A673 (cell line): ENCODE results near the gene ASB3. TPM values are rescaled to one million over a fixed set of nuclear protein-coding genes. Genes with fewer than 3 reads are reported as not detected.

ENCODE experiments used
- BruUV-seq: library from RNA; stranded (reverse); fragments of 400-500 nt; replicated peaks from 2 replicates; lab custom pipeline; 2021; lab: Mats Ljungman, UMichigan
- CTCF ChIA-PET: fragments of 300-600 bp; sonication (Branson Sonifier 250); formaldehyde crosslinking; loops from one replicate; lab custom pipeline; 2022; ENCODE audit warnings: antibody characterized with exemption; lab: Charles Lee
- POLR2A ChIA-PET: fragments of 300-600 bp; sonication (Branson Sonifier 250); formaldehyde crosslinking; loops from one replicate; lab custom pipeline; 2022; ENCODE audit warnings: antibody characterized with exemption; ENCODE audit not compliant: low non-redundant PET; lab: Charles Lee
- DNase-seq: peaks from one replicate; pipeline ENCODE4 v3.0.0-alpha.2; 2015; ENCODE audit warnings: low spot score
- H3K27ac ChIP-seq: fragments of 200-600 bp; sonication (generic); 2 replicates; pipeline ENCODE4 v1.5.1; 2016; ENCODE audit warnings: mixed run types, low read depth, mild to moderate bottlenecking, mixed read lengths, antibody characterized with exemption, low read length; ENCODE audit not compliant: poor library complexity, severe bottlenecking
- H3K27me3 ChIP-seq: fragments of 200-600 bp; sonication (generic); replicated peaks from 2 replicates; pipeline ENCODE4 v1.6.1; 2017; ENCODE audit warnings: mixed run types, low read depth, mild to moderate bottlenecking, mixed read lengths, antibody characterized with exemption, low read length; ENCODE audit not compliant: insufficient read depth, poor library complexity
- H3K36me3 ChIP-seq: fragments of 200-600 bp; sonication (generic); 2 replicates; pipeline ENCODE4 v1.6.1; 2016; ENCODE audit warnings: mixed run types, mild to moderate bottlenecking, mixed read lengths, antibody characterized with exemption, low read length; ENCODE audit not compliant: insufficient read depth, poor library complexity, severe bottlenecking
- H3K4me1 ChIP-seq: fragments of 200-600 bp; sonication (generic); 2 replicates; pipeline ENCODE4 v1.6.1; 2017; ENCODE audit warnings: mixed run types, mild to moderate bottlenecking, mixed read lengths, antibody characterized with exemption, low read length; ENCODE audit not compliant: insufficient read depth, poor library complexity, severe bottlenecking
- H3K4me3 ChIP-seq: fragments of 200-600 bp; sonication (generic); 2 replicates; pipeline ENCODE4 v1.5.1; 2016; ENCODE audit warnings: low read depth, mixed run types, mild to moderate bottlenecking, mixed read lengths, low read length; ENCODE audit not compliant: poor library complexity, severe bottlenecking
- H3K9me3 ChIP-seq: fragments of 200-600 bp; sonication (generic); 2 replicates; pipeline ENCODE4 v1.6.1; 2016; ENCODE audit warnings: mixed run types, low read depth, mild to moderate bottlenecking, mixed read lengths, antibody characterized with exemption, low read length; ENCODE audit not compliant: poor library complexity, severe bottlenecking
- CTCF ChIP-seq: fragments of 300-800, 200-600 bp; sonication (generic); conservative IDR thresholded peaks from 2 replicates; pipeline ENCODE4 v1.5.1; 2017; ENCODE audit warnings: low read depth, mild to moderate bottlenecking, antibody characterized with exemption, low read length, moderate library complexity, mixed read lengths
- EZH2 ChIP-seq: fragments of 200-600 bp; sonication (generic); IDR thresholded peaks from 2 replicates; pipeline ENCODE4 v1.6.1; 2017; ENCODE audit warnings: borderline replicate concordance, low read depth, mild to moderate bottlenecking, mixed read lengths, antibody characterized with exemption, low read length; ENCODE audit not compliant: poor library complexity, severe bottlenecking
- intact Hi-C: fragments of 100-400 bp; cut with micrococcal nuclease; formaldehyde crosslinking; loops from one replicate; pipeline ENCODE4 v1.10.0; 2022; ENCODE audit not compliant: unreplicated experiment
- total RNA-seq: library from RNA; stranded (reverse); gene quantifications from 2 replicates; pipeline ENCODE4 v1.2.3, GENCODE V29; 2021

ASB3 gene
- total RNA-seq, 1 experiment from 2014 or later, result 18.7 TPM

- H3K9me3 ChIP-seq, result no peaks in the 10 kb centered on the region
- POLR2A ChIA-PET, result no interaction called here
Observed at GRCh38 chr2:53697686-53698085, 89.1 kb downstream of the ASB3 start.

GRCh38 chr2:53697092-53697491 is 89.7 kb downstream of the ASB3 start:
- no peaks in the 10 kb centered on the region for H3K4me1 ChIP-seq
- H3K27ac ChIP-seq, result no peak overlapping the region
- H3K27me3 ChIP-seq, result no peaks in the 10 kb centered on the region
- H3K4me3 ChIP-seq, result no peak overlapping the region
- TF ChIP-seq CTCF (no peak), EZH2 (no peak)
- DNase-seq, result no peak
- POLR2A ChIA-PET, result no interaction called here
- no peaks in the 10 kb centered on the region for H3K9me3 ChIP-seq
- CTCF ChIA-PET, result no interaction called here
- intact Hi-C loops, result no loop called here
- no TSS peak for BruUV-seq
- no peaks in the 10 kb centered on the region for H3K36me3 ChIP-seq

More at GRCh38 chr2:53697686-53698085, 89.1 kb downstream of the ASB3 start:
- Histone ChIP-seq H3K4me3 (no peak overlapping the region), H3K27me3 (no peaks in the 10 kb centered on the region), H3K27ac (no peak overlapping the region), H3K4me1 (no peaks in the 10 kb centered on the region), H3K36me3 (no peaks in the 10 kb centered on the region)
- no TSS peak for BruUV-seq
- CTCF ChIA-PET, result no interaction called here
- TF ChIP-seq EZH2 (no peak), CTCF (no peak)
- intact Hi-C loops, result no loop called here
- DNase-seq, result no peak

- no TSS peak for BruUV-seq
- intact Hi-C loops, result no loop called here
- no peaks in the 10 kb centered on the region for H3K4me1 ChIP-seq
- no peaks in the 10 kb centered on the region for H3K27me3 ChIP-seq
- POLR2A ChIA-PET, result no interaction called here
- CTCF ChIA-PET, result no interaction called here
- H3K9me3 ChIP-seq, result no peaks in the 10 kb centered on the region
- TF ChIP-seq CTCF, result no peak
- no peak for TF ChIP-seq EZH2
- no peak overlapping the region for H3K27ac ChIP-seq
- DNase-seq, result no peak
- H3K36me3 ChIP-seq, result no peaks in the 10 kb centered on the region
- no peak overlapping the region for H3K4me3 ChIP-seq
Observed at GRCh38 chr2:53695575-53695974, 91.2 kb downstream of the ASB3 start.
